Measurements from ENCODE around the gene ARSG. TPM values are rescaled to one million over a fixed set of nuclear protein-coding genes. Genes with fewer than 3 reads are reported as not detected.

Gene ARSG
- total and polyA plus RNA-seq, 2 donors (not counting 3 experiments of a cell fraction or from before 2014, with no cell fraction given): 3.9 to 7.0 TPM

DNA sequence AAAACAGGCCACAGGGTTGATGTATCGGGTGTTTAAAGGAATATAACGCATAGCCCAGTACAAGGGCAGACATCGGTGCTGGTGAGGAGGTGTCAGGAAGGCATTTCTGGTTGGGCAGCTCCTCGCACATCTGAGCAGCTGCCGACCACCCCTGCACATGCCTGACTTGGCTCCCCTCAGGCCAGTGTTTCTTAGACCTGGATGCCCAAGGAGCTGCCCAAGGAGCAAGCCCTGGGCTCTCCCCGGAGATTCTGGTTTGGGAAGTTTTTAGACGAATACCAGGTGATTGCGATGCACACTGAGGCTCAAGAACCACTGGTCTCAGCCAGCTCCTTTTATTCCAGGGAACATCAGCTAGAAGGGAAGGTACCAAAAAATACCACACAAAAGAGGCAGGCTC is 154.4 kb downstream of the ARSG start:
- ChIA-PET CTCF (interaction anchor here (1.2 to 1.4 kb wide), 2 partner anchors 10 to 11 kb away, joined by 3 read pairs; no protein-coding TSS in a partner anchor), POLR2A (no interaction called here)
- Histone ChIP-seq H3K9me1 (replicated peaks; ENCODE audit: control insufficient read depth, extremely low read depth, insufficient read depth, low read length) (no peaks in the 10 kb centered on the region), H3K9ac (replicated peaks; ENCODE audit: extremely low read depth, insufficient read depth, low read length) (no peak overlapping the region), H3K9me3 (replicated peaks; ENCODE audit: control insufficient read depth, insufficient read depth, low read length) (no peaks in the 10 kb centered on the region), H4K20me1 (replicated peaks; ENCODE audit: control insufficient read depth, extremely low read depth, insufficient read depth, low read length) (no peaks in the 10 kb centered on the region), H3K4me2 (ENCODE audit: insufficient read depth, low read length) (no peak overlapping the region), H2AFZ (ENCODE audit: low read depth, low read length) (no peak overlapping the region), H3K36me3 (ENCODE audit: control insufficient read depth in 2 of 2, extremely low read depth in 1 of 2, insufficient read depth in 2 of 2, low read length in 2 of 2) (peaks cover 9 to 25% of the 10 kb centered on the region in 2 experiments), H3K27me3 (ENCODE audit: control insufficient read depth in 2 of 2, insufficient read depth in 2 of 2, low read length in 2 of 2) (no peaks in the 10 kb centered on the region), H3K79me2 (ENCODE audit: control insufficient read depth, insufficient read depth, low read length) (no peaks in the 10 kb centered on the region), H3K4me3 (replicated peaks in 1 of 3; ENCODE audit: insufficient read depth in 1 of 3, low read depth in 1 of 3, low read length in 3 of 3) (no peak overlapping the region), H3K4me1 (ENCODE audit: control insufficient read depth, extremely low read depth, insufficient read depth, low read length) (peaks cover 21% of the 10 kb centered on the region), H3K27ac (ENCODE audit: insufficient read depth, low read depth, low read length) (no peak overlapping the region)
- DNase-seq (ENCODE audit: low read depth, low spot score) (no peak), FAIRE-seq (no peak)
- TF ChIP-seq MYC (IDR thresholded peaks at IDR 0.05; ENCODE audit: low read depth, low read length): no peak
- TF ChIP-seq FOS (IDR thresholded peaks at IDR 0.05; ENCODE audit: borderline replicate concordance, insufficient read depth, low read length): no peak
- no TSS peak for BruUV-seq (replicated peaks)
- dilution Hi-C loops (cut with MboI; ENCODE audit: extremely low pct_ligation_motif_present, low sequenced_read_pairs): no loop called here
- intact Hi-C loops (cut with micrococcal nuclease): no loop called here

DNA sequence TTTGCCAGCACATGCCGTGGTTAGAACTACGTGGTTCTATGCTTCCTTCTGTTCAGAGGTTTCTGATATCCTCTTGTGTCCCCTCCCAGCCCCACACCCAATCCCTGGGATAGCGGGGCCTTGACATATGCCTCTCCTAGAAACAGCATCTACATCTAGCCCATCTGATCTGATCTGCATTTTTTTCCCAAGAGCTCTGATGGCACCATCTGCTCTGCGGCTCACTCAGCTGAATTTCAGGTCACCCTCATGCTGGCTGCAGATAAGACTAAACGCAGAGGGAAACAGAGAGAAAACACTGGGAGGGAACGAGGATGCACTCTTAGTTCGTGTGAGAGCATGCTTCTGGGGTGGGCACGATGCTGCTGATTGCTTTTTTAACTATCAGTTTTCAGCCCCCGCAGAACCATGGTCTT is 155.3 kb downstream of the ARSG start:
- H3K9me1 ChIP-seq (replicated peaks; ENCODE audit: control insufficient read depth, extremely low read depth, insufficient read depth, low read length): no peaks in the 10 kb centered on the region
- no peak for FAIRE-seq
- no peak overlapping the region for H3K4me3 ChIP-seq (replicated peaks in 1 of 3; ENCODE audit: insufficient read depth in 1 of 3, low read depth in 1 of 3, low read length in 3 of 3)
- peaks cover 11% of the 10 kb centered on the region for H3K4me1 ChIP-seq (ENCODE audit: control insufficient read depth, extremely low read depth, insufficient read depth, low read length)
- H3K79me2 ChIP-seq (ENCODE audit: control insufficient read depth, insufficient read depth, low read length): no peaks in the 10 kb centered on the region
- H3K4me2 ChIP-seq (ENCODE audit: insufficient read depth, low read length): no peak overlapping the region
- TF ChIP-seq EZH2 (IDR thresholded peaks at IDR 0.05; ENCODE audit: borderline replicate concordance, low read depth, low read length, severe bottlenecking) (no peak), POLR2AphosphoS5 (IDR thresholded peaks at IDR 0.05; ENCODE audit: insufficient read depth, low read depth, low read length) (no peak), MYC (IDR thresholded peaks at IDR 0.05; ENCODE audit: low read depth, low read length) (no peak), POLR2A (IDR thresholded peaks at IDR 0.05; ENCODE audit: low read depth, low read length) (no peak), FOS (IDR thresholded peaks at IDR 0.05; ENCODE audit: borderline replicate concordance, insufficient read depth, low read length) (no peak), JUN (IDR thresholded peaks at IDR 0.05; ENCODE audit: borderline replicate concordance, insufficient read depth, insufficient read length, low read depth) (no peak), GATA2 (IDR thresholded peaks at IDR 0.05; ENCODE audit: insufficient read depth, insufficient read length, low read depth, low read length) (no peak)
- TF ChIP-seq, protein P1, sequence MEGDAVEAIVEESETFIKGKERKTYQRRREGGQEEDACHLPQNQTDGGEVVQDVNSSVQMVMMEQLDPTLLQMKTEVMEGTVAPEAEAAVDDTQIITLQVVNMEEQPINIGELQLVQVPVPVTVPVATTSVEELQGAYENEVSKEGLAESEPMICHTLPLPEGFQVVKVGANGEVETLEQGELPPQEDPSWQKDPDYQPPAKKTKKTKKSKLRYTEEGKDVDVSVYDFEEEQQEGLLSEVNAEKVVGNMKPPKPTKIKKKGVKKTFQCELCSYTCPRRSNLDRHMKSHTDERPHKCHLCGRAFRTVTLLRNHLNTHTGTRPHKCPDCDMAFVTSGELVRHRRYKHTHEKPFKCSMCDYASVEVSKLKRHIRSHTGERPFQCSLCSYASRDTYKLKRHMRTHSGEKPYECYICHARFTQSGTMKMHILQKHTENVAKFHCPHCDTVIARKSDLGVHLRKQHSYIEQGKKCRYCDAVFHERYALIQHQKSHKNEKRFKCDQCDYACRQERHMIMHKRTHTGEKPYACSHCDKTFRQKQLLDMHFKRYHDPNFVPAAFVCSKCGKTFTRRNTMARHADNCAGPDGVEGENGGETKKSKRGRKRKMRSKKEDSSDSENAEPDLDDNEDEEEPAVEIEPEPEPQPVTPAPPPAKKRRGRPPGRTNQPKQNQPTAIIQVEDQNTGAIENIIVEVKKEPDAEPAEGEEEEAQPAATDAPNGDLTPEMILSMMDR (IDR thresholded peaks at IDR 0.05; ENCODE audit: extremely low read depth in 1 of 2, insufficient read depth in 1 of 2, low read depth in 1 of 2, low read length in 2 of 2): no peak
- TF ChIP-seq, protein P2, sequence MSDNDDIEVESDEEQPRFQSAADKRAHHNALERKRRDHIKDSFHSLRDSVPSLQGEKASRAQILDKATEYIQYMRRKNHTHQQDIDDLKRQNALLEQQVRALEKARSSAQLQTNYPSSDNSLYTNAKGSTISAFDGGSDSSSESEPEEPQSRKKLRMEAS (IDR thresholded peaks at IDR 0.05; ENCODE audit: insufficient read depth, insufficient read length): no peak
- H3K27ac ChIP-seq (ENCODE audit: insufficient read depth, low read depth, low read length): no peak overlapping the region
- no peaks in the 10 kb centered on the region for H4K20me1 ChIP-seq (replicated peaks; ENCODE audit: control insufficient read depth, extremely low read depth, insufficient read depth, low read length)
- ChIA-PET CTCF (interaction anchor here (0.8 to 1.4 kb wide), 4 partner anchors 10 to 12 kb away, joined by 3 to 4 read pairs (median 3); no protein-coding TSS in a partner anchor), POLR2A (no interaction called here)
- H3K9me3 ChIP-seq (replicated peaks; ENCODE audit: control insufficient read depth, insufficient read depth, low read length): no peaks in the 10 kb centered on the region
- no peak for DNase-seq (ENCODE audit: low read depth, low spot score)
- no peak overlapping the region for H2AFZ ChIP-seq (ENCODE audit: low read depth, low read length)
- peaks cover 11 to 27% of the 10 kb centered on the region in 2 experiments for H3K36me3 ChIP-seq (ENCODE audit: control insufficient read depth in 2 of 2, extremely low read depth in 1 of 2, insufficient read depth in 2 of 2, low read length in 2 of 2)
- dilution Hi-C loops (cut with MboI; ENCODE audit: extremely low pct_ligation_motif_present, low sequenced_read_pairs) (no loop called here), intact Hi-C loops (cut with micrococcal nuclease) (no loop called here)
- H3K9ac ChIP-seq (replicated peaks; ENCODE audit: extremely low read depth, insufficient read depth, low read length): no peak overlapping the region
- BruUV-seq (replicated peaks): no TSS peak
- no peaks in the 10 kb centered on the region for H3K27me3 ChIP-seq (ENCODE audit: control insufficient read depth in 2 of 2, insufficient read depth in 2 of 2, low read length in 2 of 2)
